NT2/D1 (cell line): ENCODE data around the gene TRIM16.
"Not testable (repeated sequence)": the region's sequence is repeated elsewhere in the genome, so short reads cannot be mapped to it uniquely, and the experiment has no call there.

Experiments
- DNase-seq: peaks from one replicate; pipeline ENCODE4 v3.0.0-alpha.2; 2011; ENCODE audit warnings: low read depth, low spot score
- H3K27me3 ChIP-seq: 2 replicates; pipeline ENCODE4 v1.6.0; 2011; ENCODE audit warnings: mild to moderate bottlenecking; ENCODE audit not compliant: insufficient read length, insufficient read depth
- H3K36me3 ChIP-seq: 2 replicates; pipeline ENCODE4 v1.6.1; 2011; ENCODE audit warnings: mild to moderate bottlenecking, low read length, mixed read lengths; ENCODE audit not compliant: insufficient read depth, insufficient read length
- H3K4me1 ChIP-seq: 2 replicates; pipeline ENCODE4 v1.5.1; 2011; ENCODE audit not compliant: insufficient read depth, insufficient read length
- H3K4me3 ChIP-seq: 2 replicates; pipeline ENCODE4 v1.5.1; 2011; ENCODE audit warnings: low read depth; ENCODE audit not compliant: insufficient read length
- H3K9ac ChIP-seq: 2 replicates; pipeline ENCODE4 v1.6.0; 2011; ENCODE audit warnings: low read depth; ENCODE audit not compliant: insufficient read length
- H3K9me3 ChIP-seq: 2 replicates; pipeline ENCODE4 v1.5.1; 2011; ENCODE audit warnings: mild to moderate bottlenecking, low read length; ENCODE audit not compliant: insufficient read depth

Gene TRIM16

DNA sequence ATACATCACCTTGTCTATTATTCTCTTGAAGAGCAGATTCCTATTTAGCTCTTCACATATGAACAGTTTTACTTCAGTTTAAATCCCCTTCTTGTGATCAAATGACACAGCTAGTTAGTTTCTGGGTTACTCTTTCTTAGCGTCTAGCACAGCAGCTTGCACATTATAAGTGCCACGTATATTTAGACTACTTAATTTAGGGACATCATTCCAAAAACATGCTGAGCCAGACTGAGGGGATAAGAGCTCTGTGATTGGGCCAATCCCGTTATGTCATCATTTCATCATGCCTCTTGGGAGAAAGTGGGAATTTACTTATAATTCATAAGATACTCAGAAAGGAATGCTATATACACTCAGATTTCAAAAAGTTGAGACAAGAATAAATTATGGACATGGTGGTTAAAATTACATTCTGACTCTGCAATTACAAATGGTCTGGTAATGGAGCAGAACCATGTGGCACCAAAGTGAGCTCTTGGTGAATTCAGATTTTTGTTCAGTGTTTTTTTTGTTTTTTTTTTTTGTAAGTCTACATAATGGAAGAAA lies 60.4 kb downstream of the TRIM16 start:
- H3K4me3 ChIP-seq, H3K4me1 ChIP-seq, H3K36me3 ChIP-seq, DNase-seq, H3K27me3 ChIP-seq, H3K9ac ChIP-seq, H3K9me3 ChIP-seq: not testable (repeated sequence)

DNA sequence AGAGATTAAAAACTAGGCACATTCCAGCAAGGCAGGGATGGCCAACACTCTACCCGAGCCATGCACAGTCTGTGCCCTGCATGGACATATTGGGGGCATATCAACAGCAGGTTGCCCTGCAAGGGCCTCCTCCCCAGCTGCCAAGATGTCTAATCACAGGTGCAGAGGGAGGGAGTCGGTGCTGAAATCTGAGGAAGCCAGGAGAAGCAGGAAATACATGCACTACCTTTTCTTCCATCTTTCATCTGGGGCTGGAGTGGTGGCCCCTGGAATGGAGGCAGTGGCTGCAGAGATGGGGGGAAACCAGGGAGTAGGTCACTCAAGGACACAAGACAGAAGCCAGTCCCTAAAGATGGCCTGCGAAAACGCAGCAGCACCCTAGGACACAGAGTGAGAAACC lies 60.9 kb downstream of the TRIM16 start:
- H3K9me3 ChIP-seq, DNase-seq, H3K4me3 ChIP-seq: not testable (repeated sequence)

DNA sequence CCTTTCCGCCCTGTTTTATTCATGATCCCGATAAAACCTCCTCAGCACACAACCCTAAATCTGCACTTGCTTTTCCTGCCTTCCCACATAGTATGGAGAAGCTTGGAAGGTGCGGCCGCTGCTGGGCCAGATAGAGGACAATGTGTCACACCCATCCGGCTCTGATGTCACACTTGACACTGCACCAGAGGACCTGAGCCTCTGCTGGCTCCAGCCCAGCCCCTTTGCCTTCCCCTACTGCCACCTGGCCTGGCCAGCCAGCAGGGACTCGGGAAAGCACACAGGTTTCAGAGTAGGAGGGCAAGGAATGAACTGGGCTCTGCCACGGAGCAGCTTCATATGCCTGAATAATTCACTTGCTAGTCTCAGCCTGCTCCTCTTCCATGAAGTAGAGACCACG lies 62.0 kb downstream of the TRIM16 start:
- H3K4me3 ChIP-seq: not testable (repeated sequence)

More for the DNA sequence above, 60.9 kb downstream of the TRIM16 start:
- not testable (repeated sequence) for H3K36me3 ChIP-seq, H3K27me3 ChIP-seq, H3K9ac ChIP-seq, H3K4me1 ChIP-seq

DNA sequence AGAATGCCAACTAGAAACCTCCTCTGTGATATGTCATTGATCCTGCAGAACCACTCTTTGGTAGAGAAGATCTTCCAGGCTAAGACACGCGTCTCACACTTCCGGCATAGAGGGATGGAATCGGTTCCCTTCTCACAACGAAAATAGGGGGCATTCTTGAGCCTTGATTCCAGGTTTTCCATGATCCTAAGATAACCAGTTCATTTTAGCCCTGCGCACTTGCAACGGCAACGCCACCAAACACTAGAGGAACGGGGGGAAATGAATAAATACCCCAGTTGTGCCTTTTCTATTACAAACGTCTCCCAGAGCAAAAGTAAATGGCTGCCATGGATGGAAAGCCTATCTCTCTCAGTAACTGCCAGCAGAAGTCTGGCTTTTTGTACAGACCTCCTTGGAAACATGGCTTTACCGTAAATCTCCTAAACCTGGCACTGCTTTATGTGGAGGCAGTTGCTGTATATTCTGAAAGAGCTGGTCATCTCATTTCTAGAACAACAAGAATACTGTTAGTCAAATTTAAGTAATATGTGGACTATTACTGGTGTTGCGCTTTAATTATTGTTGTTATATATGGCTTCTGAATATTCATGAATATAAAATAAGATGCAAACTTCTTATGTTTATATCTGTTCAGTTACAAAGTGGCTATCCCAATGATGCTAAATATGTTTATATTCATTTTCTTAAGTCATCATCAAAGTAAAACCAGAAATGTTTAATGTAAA lies 64.6 kb downstream of the TRIM16 start, which contains the start of gene FBXW10B:
Gene FBXW10B, minus strand, starts transcription at position 374 of the 728 bp plus-strand sequence. Its CDS starts 192 bp downstream, at position 182.
- not testable (repeated sequence) for DNase-seq, H3K36me3 ChIP-seq, H3K27me3 ChIP-seq, H3K9me3 ChIP-seq, H3K4me1 ChIP-seq, H3K4me3 ChIP-seq, H3K9ac ChIP-seq

More for the DNA sequence above, 62.0 kb downstream of the TRIM16 start:
- not testable (repeated sequence) for H3K27me3 ChIP-seq, DNase-seq, H3K36me3 ChIP-seq, H3K4me1 ChIP-seq, H3K9me3 ChIP-seq, H3K9ac ChIP-seq

DNA sequence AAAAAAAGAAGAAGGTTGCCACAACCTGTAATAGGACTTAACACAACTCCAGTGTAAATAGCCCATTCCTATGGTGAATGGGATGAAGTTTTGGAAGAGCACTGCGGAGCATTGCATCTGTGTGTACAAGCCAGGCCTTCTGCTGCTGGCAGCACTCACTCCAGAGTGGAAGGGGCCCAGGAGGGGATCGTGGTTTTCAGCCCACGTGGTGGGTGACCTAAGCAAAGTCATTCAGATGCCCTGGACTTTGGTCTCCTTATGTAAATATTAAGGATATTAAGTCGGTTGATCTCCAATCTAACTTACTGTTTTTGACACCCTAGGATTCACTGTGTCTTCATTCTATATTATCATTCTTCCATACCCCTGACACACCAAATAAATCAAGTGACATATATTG lies 67.3 kb downstream of the TRIM16 start:
- H3K27me3 ChIP-seq, H3K4me3 ChIP-seq, H3K4me1 ChIP-seq, H3K9me3 ChIP-seq, H3K9ac ChIP-seq, H3K36me3 ChIP-seq, DNase-seq: not testable (repeated sequence)

DNA sequence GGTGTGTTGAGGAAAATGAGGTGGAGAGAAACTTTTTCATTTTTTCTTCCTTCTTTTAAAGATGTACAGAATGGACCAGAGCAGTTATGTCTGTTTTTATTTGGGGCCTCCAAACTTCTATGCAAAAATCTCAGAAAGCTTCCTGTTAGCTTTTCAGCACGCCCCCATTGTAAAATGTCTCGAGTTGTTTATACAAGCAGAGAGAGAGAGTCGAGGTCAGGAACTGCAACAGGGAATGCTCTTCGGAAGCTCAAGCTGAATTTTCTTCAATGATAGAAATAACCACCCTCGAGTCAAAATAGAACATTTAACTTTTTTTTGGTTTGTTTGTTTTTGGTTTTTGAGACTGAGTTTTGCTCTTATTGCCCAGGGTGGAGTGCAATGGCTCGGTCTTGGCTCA lies 68.3 kb downstream of the TRIM16 start:
- DNase-seq, H3K9me3 ChIP-seq, H3K9ac ChIP-seq, H3K36me3 ChIP-seq, H3K4me3 ChIP-seq, H3K4me1 ChIP-seq, H3K27me3 ChIP-seq: not testable (repeated sequence)

DNA sequence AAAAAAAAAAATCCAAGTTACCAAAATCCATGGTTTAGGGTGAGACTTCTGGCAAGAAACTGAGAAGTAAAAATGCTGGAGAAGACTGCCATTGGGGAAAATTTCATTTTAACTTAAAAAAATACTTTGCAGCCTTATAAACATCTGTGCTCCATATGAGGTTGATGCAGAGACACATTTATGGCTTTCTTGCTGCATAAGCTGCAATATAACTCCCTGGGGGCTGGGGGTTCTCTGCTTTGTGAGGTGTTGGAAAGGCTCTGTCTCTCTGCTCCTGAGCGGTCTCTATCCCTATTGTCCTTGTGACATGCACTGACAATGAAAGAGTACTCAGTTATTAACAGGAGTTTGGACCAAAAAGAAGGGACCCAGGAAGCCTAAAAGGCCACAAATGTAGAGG lies 71.0 kb downstream of the TRIM16 start:
- H3K4me3 ChIP-seq, H3K9me3 ChIP-seq, H3K27me3 ChIP-seq, H3K4me1 ChIP-seq, H3K9ac ChIP-seq, H3K36me3 ChIP-seq, DNase-seq: not testable (repeated sequence)

DNA sequence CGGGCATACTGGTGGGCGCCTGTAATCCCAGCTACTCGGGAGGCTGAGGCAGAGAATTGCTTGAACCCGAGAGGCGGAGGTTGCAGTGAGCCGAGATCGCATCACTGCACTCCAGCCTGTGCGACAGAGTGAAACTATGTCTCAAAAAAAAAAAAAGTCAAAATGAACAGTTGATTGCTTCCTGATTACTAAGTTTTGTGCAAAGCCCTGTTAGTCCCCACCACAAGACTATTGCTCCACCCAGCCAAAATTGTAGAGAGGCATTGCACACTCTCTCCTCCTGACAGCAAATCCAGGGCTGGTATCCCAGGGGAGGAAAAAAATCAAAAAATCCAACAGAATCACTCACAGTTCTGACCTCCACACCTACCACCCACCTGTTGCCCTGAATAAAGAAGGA lies 91.2 kb downstream of the TRIM16 start:
- not testable (repeated sequence) for H3K4me3 ChIP-seq, H3K36me3 ChIP-seq, H3K9ac ChIP-seq, H3K4me1 ChIP-seq, DNase-seq, H3K9me3 ChIP-seq, H3K27me3 ChIP-seq

DNA sequence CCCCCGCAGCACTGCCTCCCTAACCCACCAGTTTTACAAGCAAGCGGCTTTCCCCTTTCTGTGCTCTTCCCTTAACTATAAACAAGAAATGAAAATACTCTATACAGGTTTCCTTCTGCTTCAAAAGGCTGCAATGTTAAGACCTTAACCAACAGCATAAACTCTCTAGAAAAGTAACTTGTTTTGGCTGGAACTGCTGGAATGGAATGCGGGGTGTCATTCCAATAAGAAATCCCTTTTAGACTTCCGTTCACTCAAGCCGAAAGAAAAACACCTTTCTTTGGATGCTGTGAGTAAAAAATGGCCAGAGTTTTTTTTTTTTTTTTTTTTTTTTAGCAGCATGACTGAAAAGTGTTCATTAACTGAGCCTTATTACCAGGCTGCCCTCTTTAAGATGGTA lies 92.1 kb downstream of the TRIM16 start:
- not testable (repeated sequence) for H3K36me3 ChIP-seq, DNase-seq, H3K27me3 ChIP-seq, H3K9me3 ChIP-seq, H3K9ac ChIP-seq, H3K4me3 ChIP-seq, H3K4me1 ChIP-seq

DNA sequence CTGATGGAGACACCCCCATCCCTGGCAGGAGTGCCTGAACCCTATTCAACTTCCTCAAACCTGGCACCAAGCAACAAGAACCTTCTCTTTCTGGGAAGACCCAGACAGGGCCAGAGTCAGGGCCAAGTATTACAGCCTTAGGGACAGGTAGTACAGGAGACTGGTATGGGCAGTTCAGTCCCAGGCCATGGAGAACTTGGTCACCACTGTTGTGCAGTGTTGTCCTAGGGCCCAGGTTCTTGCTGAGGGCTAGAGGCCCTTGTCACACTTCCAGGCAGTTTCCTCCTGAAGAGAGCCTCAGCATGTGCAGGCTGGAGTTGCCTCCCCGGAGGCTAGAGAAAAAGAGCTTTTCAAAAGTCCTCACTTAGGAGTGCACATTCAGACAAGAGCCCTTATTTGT lies 93.3 kb downstream of the TRIM16 start:
- H3K36me3 ChIP-seq, H3K9me3 ChIP-seq, H3K4me3 ChIP-seq, DNase-seq, H3K9ac ChIP-seq, H3K4me1 ChIP-seq, H3K27me3 ChIP-seq: not testable (repeated sequence)

DNA sequence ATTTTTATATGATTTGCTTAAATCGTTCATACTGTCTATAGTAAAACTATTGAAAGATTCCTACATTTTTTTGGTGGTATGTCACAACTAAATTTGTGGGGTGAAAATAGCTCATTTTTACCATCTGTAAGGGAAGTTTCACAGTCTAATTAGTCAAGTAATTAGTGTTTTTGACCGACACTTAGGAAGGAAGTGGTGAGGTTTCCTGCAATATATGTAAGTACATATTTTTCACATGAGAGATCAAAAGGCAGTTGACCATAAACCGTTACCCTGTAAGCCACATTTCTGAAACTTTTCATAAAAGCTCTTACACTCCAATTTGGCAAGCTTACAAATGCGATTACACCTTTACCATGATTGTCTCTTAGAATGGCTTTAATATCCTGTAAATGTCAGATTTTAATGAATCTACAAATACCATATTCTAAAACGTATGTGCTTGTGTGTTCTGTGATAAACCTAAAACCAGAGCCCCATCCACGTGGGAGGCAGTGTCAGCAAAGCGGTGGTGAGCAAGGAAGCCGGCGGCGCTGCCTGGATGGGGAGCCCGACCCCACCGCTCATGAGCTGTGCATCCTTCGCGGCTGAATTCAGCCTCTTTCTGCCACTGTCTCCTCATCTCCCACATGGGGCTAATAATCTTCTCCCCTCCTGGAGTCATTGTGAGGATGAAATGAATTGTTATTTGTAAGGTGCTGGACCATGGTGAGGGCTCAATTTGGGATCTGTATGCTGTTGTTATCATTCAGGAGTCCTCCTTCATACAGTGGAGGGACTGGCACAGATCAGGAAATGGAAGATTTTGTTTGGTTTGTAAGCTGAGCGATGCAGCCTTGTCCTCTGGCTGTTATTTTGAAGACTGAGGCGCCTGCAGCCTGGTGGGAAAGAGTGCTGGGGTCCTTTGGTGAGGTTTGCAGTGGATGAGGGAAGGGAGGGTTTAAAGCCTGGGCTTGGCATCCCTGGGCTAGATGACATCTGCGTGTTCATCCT lies 94.3 kb downstream of the TRIM16 start:
- not testable (repeated sequence) for H3K4me1 ChIP-seq, H3K4me3 ChIP-seq, H3K27me3 ChIP-seq, H3K9ac ChIP-seq, H3K36me3 ChIP-seq, H3K9me3 ChIP-seq, DNase-seq
